HG03571 (cell line): ENCODE data around the gene EMP2.

ENCODE experiments used
- ATAC-seq: cut with Tn5 transposase; IDR thresholded peaks from one replicate; pipeline ENCODE4 v1.9.1; 2021; ENCODE audit not compliant: unreplicated experiment

Gene EMP2

GRCh38 chr16:10493276-10493675, 87.1 kb downstream of the EMP2 start:
- ATAC-seq = no peak

DNA sequence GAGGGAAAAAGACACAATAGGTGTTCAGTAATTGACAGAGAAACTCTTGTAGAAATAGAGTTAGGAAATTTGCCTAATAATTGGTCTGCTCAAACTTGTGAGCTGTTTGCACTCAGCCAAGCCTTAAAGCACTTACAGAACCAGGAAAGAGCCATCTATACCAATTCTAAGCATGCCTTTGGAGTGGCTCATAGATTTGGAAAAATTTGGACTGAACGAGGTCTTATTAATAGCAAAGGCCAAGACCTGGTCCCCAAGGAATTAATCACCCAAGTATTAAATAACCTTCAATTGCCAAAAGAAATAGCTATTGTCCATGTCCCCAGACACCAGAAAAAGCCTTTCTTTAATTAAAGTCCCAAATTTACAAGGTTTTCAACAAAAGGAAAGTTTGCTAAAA, 90.3 kb downstream of the EMP2 start:
- no peak for ATAC-seq

DNA sequence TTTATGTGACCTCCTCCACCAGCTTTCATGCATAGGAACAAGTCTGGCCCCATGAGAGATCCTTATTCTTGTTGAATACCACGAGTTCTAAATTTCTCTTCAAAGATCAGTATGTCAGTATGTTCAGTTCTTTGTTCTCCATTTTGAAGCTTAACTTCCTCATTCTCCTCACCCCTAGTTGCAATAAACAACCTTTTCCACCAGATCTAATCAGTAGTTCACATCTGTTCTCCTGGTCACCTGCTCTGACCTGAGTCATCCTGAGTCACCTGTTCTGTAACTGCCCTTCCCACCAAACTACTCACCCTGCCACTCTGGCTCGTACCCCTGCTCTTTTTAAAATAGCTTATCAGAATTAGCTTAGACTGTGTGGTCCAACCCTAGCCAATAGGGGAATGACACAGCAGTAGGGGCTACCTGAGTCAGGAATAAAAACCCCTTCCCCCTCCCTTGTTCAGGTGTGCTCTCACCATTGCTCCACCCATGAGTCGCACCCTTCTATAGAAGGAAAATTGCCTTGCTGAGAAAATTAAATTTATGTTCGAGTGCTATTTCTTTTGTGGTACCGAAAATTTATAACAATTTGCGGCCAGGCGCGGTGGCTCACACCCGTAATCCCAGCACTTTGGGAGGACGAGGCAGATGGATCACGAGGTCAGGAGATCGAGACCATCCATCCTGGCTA, 94.6 kb downstream of the EMP2 start:
- no peak for ATAC-seq

GRCh38 chr16:10485159-10485558, 95.2 kb downstream of the EMP2 start:
- no peak for ATAC-seq

DNA sequence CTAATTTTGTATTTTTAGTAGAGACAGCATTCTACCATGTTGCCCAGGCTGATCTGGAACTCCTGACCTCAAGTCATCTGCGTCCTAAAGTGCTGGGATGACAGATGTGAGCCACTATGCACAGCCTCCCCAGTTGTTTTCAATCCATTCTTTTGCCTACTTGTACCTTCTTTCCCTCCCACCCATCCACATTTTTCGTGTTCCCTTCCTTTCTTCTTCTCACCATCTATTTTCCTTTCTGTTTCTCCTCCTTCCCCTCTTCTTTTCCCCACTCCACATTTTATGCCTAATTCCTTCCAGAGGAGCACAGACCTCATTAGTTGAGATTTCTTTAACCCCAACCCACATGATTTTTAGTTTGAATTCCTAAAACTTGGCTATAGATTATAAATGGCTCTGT, 100.2 kb downstream of the EMP2 start:
- no peak for ATAC-seq
